Neural progenitor cell (in vitro differentiated cells): ENCODE measurements around the gene MYO1E. TPM values are rescaled to one million over a fixed set of nuclear protein-coding genes. Genes with fewer than 3 reads are reported as not detected.

Experiments
- DNase-seq: peaks from one replicate; pipeline ENCODE4 v3.0.0-alpha.2; 2016; ENCODE audit warnings: low spot score
- H2AFZ ChIP-seq: fragments of 200-600 bp; sonication (generic); replicated peaks from 2 replicates; pipeline ENCODE4 v1.6.1; 2016; ENCODE audit warnings: antibody characterized with exemption
- H3F3A ChIP-seq: fragments of 200-600 bp; sonication (generic); 2 replicates; pipeline ENCODE4 v1.6.1; 2016; ENCODE audit warnings: antibody characterized with exemption, low read depth
- H3K27ac ChIP-seq: fragments of 200-600 bp; sonication (generic); 2 replicates; pipeline ENCODE4 v1.5.1; 2016; ENCODE audit warnings: mild to moderate bottlenecking
- H3K27me3 ChIP-seq: fragments of 200-600 bp; sonication (generic); 2 replicates; pipeline ENCODE4 v1.6.1; 2016; ENCODE audit warnings: mild to moderate bottlenecking, moderate library complexity
- H3K36me3 ChIP-seq: fragments of 200-600 bp; sonication (generic); 2 replicates; pipeline ENCODE4 v1.5.1; 2016
- H3K4me1 ChIP-seq: fragments of 200-600 bp; sonication (generic); 2 replicates; pipeline ENCODE4 v1.6.1; 2016; ENCODE audit warnings: mixed run types
- H3K4me2 ChIP-seq: fragments of 200-600 bp; sonication (generic); 2 replicates; pipeline ENCODE4 v1.6.1; 2016
- H3K4me3 ChIP-seq: fragments of 200-600 bp; sonication (generic); 2 replicates; pipeline ENCODE4 v1.5.1; 2016
- H3K79me2 ChIP-seq: fragments of 200-600 bp; sonication (generic); 2 replicates; pipeline ENCODE4 v1.6.1; 2016; ENCODE audit warnings: low read depth
- H3K9ac ChIP-seq: fragments of 200-600 bp; sonication (generic); 2 replicates; pipeline ENCODE4 v1.6.1; 2016
- H3K9me3 ChIP-seq: fragments of 200-600 bp; sonication (generic); 2 replicates; pipeline ENCODE4 v1.5.1; 2016; ENCODE audit warnings: low read depth
- H4K20me1 ChIP-seq: fragments of 200-600 bp; sonication (generic); 2 replicates; pipeline ENCODE4 v1.6.1; 2016; ENCODE audit warnings: low read depth
- H3K27ac Mint-ChIP-seq: 3 replicates; pipeline ENCODE4 v1.8.0; 2021; ENCODE audit warnings: mixed read lengths
- H3K27me3 Mint-ChIP-seq: 2 replicates; pipeline ENCODE4 v1.8.0; 2022; ENCODE audit warnings: low read depth, mild to moderate bottlenecking, inconsistent platforms, moderate library complexity, mixed read lengths; ENCODE audit not compliant: insufficient read depth
- H3K36me3 Mint-ChIP-seq: 3 replicates; pipeline ENCODE4 v1.8.0; 2021; ENCODE audit warnings: mixed read lengths
- H3K4me1 Mint-ChIP-seq: 3 replicates; pipeline ENCODE4 v1.8.0; 2021; ENCODE audit warnings: mixed read lengths
- H3K4me3 Mint-ChIP-seq: 3 replicates; pipeline ENCODE4 v1.8.0; 2021; ENCODE audit warnings: mild to moderate bottlenecking, moderate library complexity, mixed read lengths
- H3K9me3 Mint-ChIP-seq: 3 replicates; pipeline ENCODE4 v1.8.0; 2020; ENCODE audit warnings: mixed read lengths
- CTCF ChIP-seq: fragments of 200-600 bp; sonication (generic); IDR thresholded peaks from 2 replicates; pipeline ENCODE4 v1.5.1; 2017; ENCODE audit warnings: antibody characterized with exemption, mild to moderate bottlenecking
- EZH2 ChIP-seq: fragments of 200-600 bp; sonication (generic); IDR thresholded peaks from 2 replicates; pipeline ENCODE4 v1.6.1; 2017; ENCODE audit warnings: antibody characterized with exemption, mild to moderate bottlenecking, moderate library complexity
- EZH2phosphoT487 ChIP-seq: fragments of 200-600 bp; sonication (generic); IDR thresholded peaks from 2 replicates; pipeline ENCODE4 v1.6.1; 2017; ENCODE audit warnings: antibody characterized with exemption
- total RNA-seq: library from RNA; depleted of rRNA; stranded (reverse); fragments of >200 nt; gene quantifications from 2 replicates; pipeline ENCODE4 v1.2.3, GENCODE V29; 2015; ENCODE audit warnings: low replicate concordance

MYO1E gene
- total RNA-seq, 1 donor from 2014 or later = 49.7 TPM

GRCh38 chr15:59170295-59171066 lies 202.2 kb downstream of the MYO1E start:
- Histone ChIP-seq H3K36me3 (no peaks in the 10 kb centered on the region), H3K27ac (no peak overlapping the region), H3K4me3 (no peak overlapping the region), H3K79me2 (no peaks in the 10 kb centered on the region), H3K4me2 (no peak overlapping the region), H3K4me1 (no peaks in the 10 kb centered on the region), H3K9ac (no peak overlapping the region), H2AFZ (no peak overlapping the region), H3K27me3 (no peaks in the 10 kb centered on the region), H3K9me3 (no peaks in the 10 kb centered on the region), H3F3A (no peaks in the 10 kb centered on the region), H4K20me1 (no peaks in the 10 kb centered on the region)
- Mint-ChIP-seq H3K4me1 (peaks cover 23% of the 10 kb centered on the region), H3K9me3 (no peaks in the 10 kb centered on the region), H3K27ac (peak overlapping the region; percentile 57), H3K4me3 (no peak overlapping the region), H3K27me3 (no peaks in the 10 kb centered on the region), H3K36me3 (peaks cover 10% of the 10 kb centered on the region)
- TF ChIP-seq EZH2phosphoT487 (no peak), EZH2 (no peak), CTCF (no peak)
- DNase-seq = peak; percentile 27

GRCh38 chr15:59169251-59169708 lies 203.4 kb downstream of the MYO1E start:
- Histone ChIP-seq H3K79me2 (no peaks in the 10 kb centered on the region), H3K9me3 (no peaks in the 10 kb centered on the region), H4K20me1 (no peaks in the 10 kb centered on the region), H2AFZ (no peak overlapping the region), H3F3A (no peaks in the 10 kb centered on the region), H3K4me1 (no peaks in the 10 kb centered on the region), H3K36me3 (no peaks in the 10 kb centered on the region), H3K9ac (no peak overlapping the region), H3K4me2 (no peak overlapping the region), H3K27me3 (no peaks in the 10 kb centered on the region), H3K27ac (no peak overlapping the region), H3K4me3 (no peak overlapping the region)
- Mint-ChIP-seq H3K27ac (no peak overlapping the region), H3K36me3 (peaks cover 14% of the 10 kb centered on the region), H3K4me1 (peaks cover 17% of the 10 kb centered on the region), H3K27me3 (no peaks in the 10 kb centered on the region), H3K9me3 (no peaks in the 10 kb centered on the region), H3K4me3 (no peak overlapping the region)
- TF ChIP-seq EZH2phosphoT487 (no peak), EZH2 (no peak), CTCF (no peak)
- no peak for DNase-seq

- no peaks in the 10 kb centered on the region for H3K9me3 Mint-ChIP-seq
- no peak overlapping the region for H3K4me2 ChIP-seq
- no peaks in the 10 kb centered on the region for H3F3A ChIP-seq
- no peak for DNase-seq
- no peaks in the 10 kb centered on the region for H3K36me3 ChIP-seq
- H3K27me3 ChIP-seq = no peaks in the 10 kb centered on the region
- TF ChIP-seq EZH2phosphoT487 (no peak), CTCF (no peak), EZH2 (no peak)
- H3K27ac Mint-ChIP-seq = no peak overlapping the region
- peaks cover 17% of the 10 kb centered on the region for H3K4me1 Mint-ChIP-seq
- H3K4me1 ChIP-seq = no peaks in the 10 kb centered on the region
- H3K4me3 Mint-ChIP-seq = no peak overlapping the region
- H3K9me3 ChIP-seq = no peaks in the 10 kb centered on the region
- no peaks in the 10 kb centered on the region for H3K79me2 ChIP-seq
- H3K4me3 ChIP-seq = no peak overlapping the region
- peaks cover 11% of the 10 kb centered on the region for H3K36me3 Mint-ChIP-seq
- H3K27me3 Mint-ChIP-seq = no peaks in the 10 kb centered on the region
- no peak overlapping the region for H2AFZ ChIP-seq
- no peak overlapping the region for H3K9ac ChIP-seq
- H3K27ac ChIP-seq = no peak overlapping the region
- no peaks in the 10 kb centered on the region for H4K20me1 ChIP-seq
Measured at GRCh38 chr15:59168536-59168935, 204.1 kb downstream of the MYO1E start.
